ENCODE results near the gene ACKR3. TPM values are rescaled to one million over a fixed set of nuclear protein-coding genes. Genes with fewer than 3 reads are reported as not detected.

ACKR3 gene
- total RNA-seq, 1 donor from 2014 or later, result 1.2 TPM

- no peaks in the 10 kb centered on the region for H3K4me1 Mint-ChIP-seq (ENCODE audit: low read depth, unreplicated experiment)
- H3K36me3 Mint-ChIP-seq (ENCODE audit: unreplicated experiment), result peaks cover 18% of the 10 kb centered on the region
- peaks cover 2% of the 10 kb centered on the region for H3K9me3 Mint-ChIP-seq (ENCODE audit: unreplicated experiment)
- DNase-seq, result no peak
- no peak for TF ChIP-seq CTCF (IDR thresholded peaks at IDR 0.05; ENCODE audit: partially characterized antibody, unreplicated experiment)
- no peak overlapping the region for H3K27ac Mint-ChIP-seq (ENCODE audit: unreplicated experiment)
- no peak overlapping the region for H3K4me3 Mint-ChIP-seq (ENCODE audit: unreplicated experiment)
- H3K27me3 Mint-ChIP-seq (ENCODE audit: unreplicated experiment), result peaks cover 14% of the 10 kb centered on the region
Measured at GRCh38 chr2:236629961-236630872, 60.6 kb downstream of the ACKR3 start.

- TF ChIP-seq CTCF (IDR thresholded peaks at IDR 0.05; ENCODE audit: partially characterized antibody, unreplicated experiment), result no peak
- no peak for DNase-seq
- no peaks in the 10 kb centered on the region for H3K4me1 Mint-ChIP-seq (ENCODE audit: low read depth, unreplicated experiment)
- peaks cover 13% of the 10 kb centered on the region for H3K36me3 Mint-ChIP-seq (ENCODE audit: unreplicated experiment)
- H3K27me3 Mint-ChIP-seq (ENCODE audit: unreplicated experiment), result peaks cover 13% of the 10 kb centered on the region
- H3K27ac Mint-ChIP-seq (ENCODE audit: unreplicated experiment), result no peak overlapping the region
- peaks cover 2% of the 10 kb centered on the region for H3K9me3 Mint-ChIP-seq (ENCODE audit: unreplicated experiment)
- H3K4me3 Mint-ChIP-seq (ENCODE audit: unreplicated experiment), result no peak overlapping the region
Measured at GRCh38 chr2:236631281-236631855, 61.7 kb downstream of the ACKR3 start.

GRCh38 chr2:236631856-236632291 is 62.2 kb downstream of the ACKR3 start:
- peaks cover 13% of the 10 kb centered on the region for H3K27me3 Mint-ChIP-seq (ENCODE audit: unreplicated experiment)
- H3K4me1 Mint-ChIP-seq (ENCODE audit: low read depth, unreplicated experiment), result no peaks in the 10 kb centered on the region
- no peak overlapping the region for H3K27ac Mint-ChIP-seq (ENCODE audit: unreplicated experiment)
- no peak for DNase-seq
- peaks cover 2% of the 10 kb centered on the region for H3K9me3 Mint-ChIP-seq (ENCODE audit: unreplicated experiment)
- H3K36me3 Mint-ChIP-seq (ENCODE audit: unreplicated experiment), result peaks cover 13% of the 10 kb centered on the region
- H3K4me3 Mint-ChIP-seq (ENCODE audit: unreplicated experiment), result no peak overlapping the region
- no peak for TF ChIP-seq CTCF (IDR thresholded peaks at IDR 0.05; ENCODE audit: partially characterized antibody, unreplicated experiment)

Data from glutamatergic neuron (in vitro differentiated cells).